WTC11 (cell line): ENCODE data around the gene KRT80. TPM values are rescaled to one million over a fixed set of nuclear protein-coding genes. Genes with fewer than 3 reads are reported as not detected.

Source experiments
- ATAC-seq: fragments of 200-7000 bp; cut with Tn5 transposase; 2 replicates; pipeline ENCODE4 v1.10.0; 2021; ENCODE audit warnings: mild to moderate bottlenecking, moderate library complexity
- CTCF ChIA-PET: fragments of 300-600 bp; sonication (Branson Sonifier 250); formaldehyde crosslinking; loops from one replicate; lab custom pipeline; 2021; ENCODE audit warnings: antibody characterized with exemption; lab: Charles Lee
- POLR2A ChIA-PET: fragments of 350-600 bp; sonication (Branson Sonifier 250); formaldehyde crosslinking; loops from one replicate; lab custom pipeline; 2021; ENCODE audit warnings: antibody characterized with exemption; lab: Charles Lee
- DNase-seq: peaks from one replicate; pipeline ENCODE4 v3.0.0; 2021; ENCODE audit warnings: low spot score
- H3K27ac Mint-ChIP-seq: 2 replicates; pipeline ENCODE4 v1.8.0; 2021; ENCODE audit warnings: mixed read lengths
- H3K27me3 Mint-ChIP-seq: 2 replicates; pipeline ENCODE4 v1.8.0; 2021; ENCODE audit warnings: low read depth, mild to moderate bottlenecking, moderate library complexity, mixed read lengths
- H3K36me3 Mint-ChIP-seq: 2 replicates; pipeline ENCODE4 v1.8.0; 2021; ENCODE audit warnings: mixed read lengths
- H3K4me1 Mint-ChIP-seq: 2 replicates; pipeline ENCODE4 v1.8.0; 2022; ENCODE audit warnings: mixed read lengths
- H3K4me3 Mint-ChIP-seq: 2 replicates; pipeline ENCODE4 v1.8.0; 2021; ENCODE audit warnings: mild to moderate bottlenecking, moderate library complexity, mixed read lengths
- H3K9me3 Mint-ChIP-seq: 2 replicates; pipeline ENCODE4 v1.8.0; 2021; ENCODE audit warnings: mixed read lengths
- ARID4B ChIP-seq: sonication (generic); formaldehyde crosslinking; IDR thresholded peaks from 2 replicates; pipeline ENCODE4 v1.8.0; 2023; ENCODE audit warnings: missing genetic modification reagents, mild to moderate bottlenecking, borderline replicate concordance
- CREB1 ChIP-seq: sonication (generic); formaldehyde crosslinking; IDR thresholded peaks from 2 replicates; pipeline ENCODE4 v1.8.0; 2023; ENCODE audit warnings: mild to moderate bottlenecking, missing genetic modification reagents
- HMGA2 ChIP-seq: fragments of 250-450 bp; sonication (Bioruptor Pico); IDR thresholded peaks from 2 replicates; pipeline ENCODE4 v1.4.0; 2021; ENCODE audit warnings: mild to moderate bottlenecking, moderate library complexity
- MXD4 ChIP-seq: fragments of 250-450 bp; sonication (Bioruptor Pico); IDR thresholded peaks from 2 replicates; pipeline ENCODE4 v1.8.0; 2021; ENCODE audit warnings: mild to moderate bottlenecking, moderate library complexity, borderline replicate concordance
- MYBL2 ChIP-seq: sonication (generic); formaldehyde crosslinking; IDR thresholded peaks from 2 replicates; pipeline ENCODE4 v1.8.1; 2023; ENCODE audit warnings: mild to moderate bottlenecking, moderate library complexity, missing genetic modification reagents
- RELA ChIP-seq: sonication (generic); formaldehyde crosslinking; IDR thresholded peaks from 2 replicates; pipeline ENCODE4 v1.8.1; 2022; ENCODE audit warnings: missing genetic modification reagents, mild to moderate bottlenecking, borderline replicate concordance
- SOX15 ChIP-seq: fragments of 250-450 bp; sonication (Bioruptor Pico); IDR thresholded peaks from 2 replicates; pipeline ENCODE4 v1.9.0; 2021; ENCODE audit warnings: mild to moderate bottlenecking
- TEAD1 ChIP-seq: sonication (generic); formaldehyde crosslinking; IDR thresholded peaks from 2 replicates; pipeline ENCODE4 v1.8.0; 2022; ENCODE audit warnings: mild to moderate bottlenecking, missing genetic modification reagents
- ZMAT4 ChIP-seq: fragments of 250-450 bp; sonication (Bioruptor Pico); IDR thresholded peaks from 2 replicates; pipeline ENCODE4 v1.9.0; 2021; ENCODE audit warnings: mild to moderate bottlenecking
- ZNF121 ChIP-seq: sonication (generic); formaldehyde crosslinking; IDR thresholded peaks from 2 replicates; pipeline ENCODE4 v1.8.0; 2023; ENCODE audit warnings: missing genetic modification reagents
- ZNF317 ChIP-seq: sonication (generic); formaldehyde crosslinking; IDR thresholded peaks from 2 replicates; pipeline ENCODE4 v1.8.1; 2023; ENCODE audit warnings: low read depth, mild to moderate bottlenecking, moderate library complexity, missing genetic modification reagents, borderline replicate concordance
- ZNF532 ChIP-seq: fragments of 250-450 bp; sonication (Bioruptor Pico); IDR thresholded peaks from 2 replicates; pipeline ENCODE4 v1.9.0; 2021; ENCODE audit warnings: mild to moderate bottlenecking, borderline replicate concordance
- total RNA-seq: library from RNA; stranded (reverse); gene quantifications from 3 replicates; pipeline ENCODE4 v1.2.3, GENCODE V29; 2021
- TF ChIP-seq, protein P1 (sequence below): sonication (generic); formaldehyde crosslinking; conservative IDR thresholded peaks from 2 replicates; pipeline ENCODE4 v1.8.1; 2022; ENCODE audit warnings: mild to moderate bottlenecking, missing genetic modification reagents
- TF ChIP-seq, protein P2 (sequence below): sonication (generic); formaldehyde crosslinking; IDR thresholded peaks from 2 replicates; pipeline ENCODE4 v1.8.1; 2022; ENCODE audit warnings: mild to moderate bottlenecking, moderate library complexity, missing genetic modification reagents

KRT80 gene
- total RNA-seq, 1 experiment from 2014 or later: 0.11 TPM

DNA sequence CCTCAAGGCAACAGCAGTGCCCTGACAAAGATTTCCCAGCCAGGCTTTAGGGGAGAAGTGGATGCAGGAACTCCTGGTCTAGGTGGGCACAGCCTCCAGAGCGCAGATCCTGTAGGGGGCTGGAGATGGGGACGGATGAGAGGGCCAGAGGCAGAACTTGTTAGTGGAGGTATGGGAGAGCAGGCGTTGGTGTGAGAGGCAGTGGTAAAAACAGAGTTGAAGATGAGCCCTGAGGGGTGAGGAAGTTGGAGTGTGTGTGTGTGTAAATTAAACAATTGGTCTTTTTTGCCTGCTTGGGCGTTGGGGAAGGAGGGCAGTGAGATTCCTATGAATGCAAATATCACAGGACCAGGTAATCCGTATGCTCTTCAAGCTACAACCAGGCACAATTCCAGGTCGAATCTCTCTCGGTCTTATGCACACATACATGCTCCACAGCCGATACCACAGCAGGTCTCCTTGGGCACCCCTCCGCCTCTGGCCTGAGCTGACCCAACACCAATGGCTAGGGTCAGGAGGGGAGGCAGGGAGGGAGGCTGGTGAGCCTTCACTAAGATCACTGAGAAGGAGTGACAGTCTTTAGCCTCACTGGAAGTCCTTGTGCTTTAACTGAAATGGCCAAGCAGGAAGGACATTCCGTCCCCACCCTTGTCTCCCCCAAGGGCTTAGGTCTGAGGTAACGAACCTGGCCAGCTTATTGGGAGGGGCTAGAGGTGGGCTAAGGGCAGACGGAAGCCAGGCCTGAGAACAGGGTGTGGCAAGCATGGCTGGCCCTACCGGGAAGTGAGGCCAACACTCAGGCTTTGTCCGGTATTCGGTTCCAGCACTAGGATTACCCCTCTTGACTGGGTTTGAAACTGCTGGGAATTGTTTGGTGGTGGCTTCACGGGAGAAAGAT lies 39.7 kb upstream of the KRT80 start:
- DNase-seq: no peak
- no peaks in the 10 kb centered on the region for H3K36me3 Mint-ChIP-seq
- no peak overlapping the region for H3K27ac Mint-ChIP-seq
- H3K4me1 Mint-ChIP-seq: peaks cover 37% of the 10 kb centered on the region
- peaks cover 54% of the 10 kb centered on the region for H3K27me3 Mint-ChIP-seq
- POLR2A ChIA-PET: no interaction called here
- no peak for ATAC-seq
- CTCF ChIA-PET: interaction anchor here (1.2 to 5.9 kb wide), 4 partner anchors 9 to 96 kb away, joined by 3 to 56 read pairs (median 4); no protein-coding TSS in a partner anchor
- H3K4me3 Mint-ChIP-seq: peak overlapping the region; percentile 78
- H3K9me3 Mint-ChIP-seq: no peaks in the 10 kb centered on the region
- TF ChIP-seq HMGA2 (CRISPR knock-in tag): no peak
- TF ChIP-seq CREB1 (CRISPR knock-in tag): no peak
- TF ChIP-seq, protein P1, sequence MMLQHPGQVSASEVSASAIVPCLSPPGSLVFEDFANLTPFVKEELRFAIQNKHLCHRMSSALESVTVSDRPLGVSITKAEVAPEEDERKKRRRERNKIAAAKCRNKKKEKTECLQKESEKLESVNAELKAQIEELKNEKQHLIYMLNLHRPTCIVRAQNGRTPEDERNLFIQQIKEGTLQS (CRISPR knock-in tag): no peak
- no peak for TF ChIP-seq ARID4B (CRISPR knock-in tag)
- TF ChIP-seq ZMAT4 (CRISPR knock-in tag): no peak
- no peak for TF ChIP-seq RELA (CRISPR knock-in tag)
- TF ChIP-seq, protein P2, sequence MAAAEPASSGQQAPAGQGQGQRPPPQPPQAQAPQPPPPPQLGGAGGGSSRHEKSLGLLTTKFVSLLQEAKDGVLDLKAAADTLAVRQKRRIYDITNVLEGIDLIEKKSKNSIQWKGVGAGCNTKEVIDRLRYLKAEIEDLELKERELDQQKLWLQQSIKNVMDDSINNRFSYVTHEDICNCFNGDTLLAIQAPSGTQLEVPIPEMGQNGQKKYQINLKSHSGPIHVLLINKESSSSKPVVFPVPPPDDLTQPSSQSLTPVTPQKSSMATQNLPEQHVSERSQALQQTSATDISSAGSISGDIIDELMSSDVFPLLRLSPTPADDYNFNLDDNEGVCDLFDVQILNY (CRISPR knock-in tag): no peak
- TF ChIP-seq MXD4 (CRISPR knock-in tag): no peak
- TF ChIP-seq TEAD1 (CRISPR knock-in tag): no peak
- no peak for TF ChIP-seq ZNF532 (CRISPR knock-in tag)
- TF ChIP-seq SOX15 (CRISPR knock-in tag): no peak
- TF ChIP-seq ZNF121 (CRISPR knock-in tag): no peak
- TF ChIP-seq ZNF317 (CRISPR knock-in tag): no peak
- TF ChIP-seq MYBL2 (CRISPR knock-in tag): no peak
